Superior temporal gyrus (tissue), 1 donor: Measurements from ENCODE around the gene CERS1.

Experiments
- DNase-seq: peaks from one replicate; pipeline ENCODE4 v3.0.0-alpha.2; 2016; ENCODE audit errors: extremely low spot score

CERS1 gene

DNA sequence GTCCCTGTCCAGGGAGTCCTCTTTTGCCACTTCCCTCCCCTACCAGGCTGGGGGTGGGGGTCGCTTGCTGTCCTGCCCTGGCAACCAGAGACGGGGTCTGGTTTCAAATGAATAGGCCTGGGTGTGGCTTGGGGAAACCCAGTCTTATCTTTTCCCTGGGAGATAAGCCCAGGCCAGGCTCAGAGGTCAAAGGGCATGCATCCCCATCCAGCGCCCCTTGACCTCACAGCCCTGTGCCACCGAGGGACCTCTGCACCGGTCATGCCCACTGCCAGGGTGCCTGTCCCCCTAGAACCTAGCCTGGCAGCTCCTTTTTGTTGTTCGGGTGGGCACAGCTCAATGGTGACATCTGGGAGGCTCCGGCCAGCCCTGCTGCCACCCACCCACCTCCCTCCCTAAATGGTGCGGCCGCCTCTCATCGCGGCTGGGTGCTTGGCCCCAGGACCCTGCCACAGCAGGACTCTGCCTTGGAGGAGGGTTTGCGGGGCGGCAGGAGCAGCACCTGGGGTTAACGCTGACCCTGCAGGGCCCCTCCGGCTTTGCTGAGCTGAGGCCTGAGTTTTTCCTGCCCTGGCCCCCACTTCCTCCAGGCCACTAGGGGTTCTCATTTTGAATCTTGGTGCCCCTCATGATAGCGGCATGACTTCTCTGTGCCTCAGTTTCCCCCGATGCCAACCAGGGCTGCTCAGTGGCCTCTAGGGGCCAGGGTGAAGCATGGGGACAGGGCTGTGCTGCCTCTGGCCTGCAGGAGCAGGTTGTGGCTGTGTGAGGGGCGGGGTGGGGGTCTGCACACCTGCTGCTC, 2.9 kb upstream of the CERS1 start:
- no peak for DNase-seq

DNA sequence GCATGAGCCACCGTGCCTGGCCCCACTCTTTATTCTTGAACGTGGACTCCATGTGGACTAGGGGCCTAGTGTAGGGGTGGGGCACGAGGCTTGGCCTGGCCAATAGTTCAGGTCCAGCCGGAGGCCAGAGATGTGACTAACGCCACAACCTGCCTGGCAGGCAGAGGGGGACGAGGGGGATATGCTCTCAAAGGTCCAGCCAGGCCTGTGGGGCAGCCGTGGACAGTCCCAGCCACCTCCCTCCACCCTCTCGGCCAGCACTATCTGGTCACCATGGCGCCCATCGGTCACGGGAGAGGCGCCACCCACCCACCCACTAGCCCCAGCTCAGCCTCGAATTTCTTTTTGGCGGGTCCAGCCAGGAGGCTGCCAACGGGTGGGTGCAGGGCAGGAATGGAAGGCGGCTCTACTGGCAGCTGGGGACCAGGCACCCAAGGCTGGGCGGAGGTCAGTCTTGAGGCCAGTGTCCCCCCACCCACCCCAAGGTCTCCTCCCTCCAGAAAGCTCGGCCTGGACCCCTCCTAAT, 2.2 kb upstream of the CERS1 start:
- no peak for DNase-seq

DNA sequence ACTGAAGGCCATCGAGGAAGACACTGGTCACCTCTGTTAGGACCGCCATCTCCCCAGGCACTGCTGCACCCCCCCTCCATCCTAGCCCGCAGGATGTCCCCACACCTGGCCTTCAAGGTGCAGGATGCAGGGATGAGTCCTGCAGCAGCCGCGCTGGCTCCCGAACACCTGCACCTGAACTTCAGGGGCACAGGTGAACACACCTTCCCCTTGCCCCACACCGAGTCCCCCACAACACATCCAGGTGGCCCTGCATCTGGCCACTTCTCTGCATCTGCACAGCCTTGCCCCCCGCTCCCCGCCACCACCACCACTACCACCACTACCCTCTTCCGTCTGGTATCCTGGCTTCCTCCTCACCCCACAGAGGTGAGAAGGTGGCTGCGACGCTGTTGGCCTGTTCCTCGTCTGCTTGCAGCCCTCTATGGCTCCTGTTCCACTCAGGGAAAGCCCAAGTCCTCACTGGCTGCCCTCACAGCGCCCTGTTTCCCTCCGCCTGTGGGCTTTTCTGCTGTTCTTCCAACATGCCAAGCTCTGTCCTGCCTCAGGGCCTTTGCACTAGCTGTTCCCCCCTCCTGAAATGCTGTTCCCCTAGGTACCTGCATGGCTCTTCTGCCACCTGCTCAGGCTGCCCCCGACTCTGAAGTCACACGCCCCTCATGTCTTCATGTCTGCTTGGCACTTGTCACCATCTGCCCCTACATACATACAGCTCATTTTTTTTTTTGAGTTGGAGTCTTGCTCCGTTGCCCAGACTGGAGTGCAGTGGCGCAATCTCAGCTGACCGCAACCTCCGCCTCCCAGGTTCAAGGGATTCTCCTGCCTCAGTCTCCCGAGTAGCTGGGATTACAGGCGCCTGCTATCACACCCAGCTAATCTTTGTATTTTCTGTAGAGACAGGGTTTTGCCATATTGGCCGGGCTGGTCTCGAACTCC, 1.4 kb upstream of the CERS1 start:
- no peak for DNase-seq

DNA sequence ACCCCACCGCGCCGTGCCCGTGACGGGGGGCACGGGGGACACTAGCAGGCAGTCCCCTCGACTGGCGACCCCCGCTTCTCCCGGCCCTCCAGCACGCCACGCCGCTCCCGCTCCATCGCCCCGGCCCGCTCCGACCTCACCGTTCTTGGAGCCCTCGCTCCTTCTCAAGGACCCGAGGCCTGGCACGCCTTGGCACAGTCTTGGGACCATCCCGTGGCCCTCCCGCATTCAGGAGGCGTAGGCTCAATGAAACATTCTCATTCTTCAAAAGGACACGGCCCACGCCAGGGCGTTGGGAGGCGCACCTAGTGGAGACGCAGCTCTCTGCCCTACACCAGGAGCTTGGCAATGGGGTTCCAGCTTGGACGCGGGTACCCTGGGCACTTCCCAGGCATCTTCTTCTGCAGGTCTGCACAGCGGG, 473 bp upstream of the CERS1 start:
- peak; percentile 26 for DNase-seq

DNA sequence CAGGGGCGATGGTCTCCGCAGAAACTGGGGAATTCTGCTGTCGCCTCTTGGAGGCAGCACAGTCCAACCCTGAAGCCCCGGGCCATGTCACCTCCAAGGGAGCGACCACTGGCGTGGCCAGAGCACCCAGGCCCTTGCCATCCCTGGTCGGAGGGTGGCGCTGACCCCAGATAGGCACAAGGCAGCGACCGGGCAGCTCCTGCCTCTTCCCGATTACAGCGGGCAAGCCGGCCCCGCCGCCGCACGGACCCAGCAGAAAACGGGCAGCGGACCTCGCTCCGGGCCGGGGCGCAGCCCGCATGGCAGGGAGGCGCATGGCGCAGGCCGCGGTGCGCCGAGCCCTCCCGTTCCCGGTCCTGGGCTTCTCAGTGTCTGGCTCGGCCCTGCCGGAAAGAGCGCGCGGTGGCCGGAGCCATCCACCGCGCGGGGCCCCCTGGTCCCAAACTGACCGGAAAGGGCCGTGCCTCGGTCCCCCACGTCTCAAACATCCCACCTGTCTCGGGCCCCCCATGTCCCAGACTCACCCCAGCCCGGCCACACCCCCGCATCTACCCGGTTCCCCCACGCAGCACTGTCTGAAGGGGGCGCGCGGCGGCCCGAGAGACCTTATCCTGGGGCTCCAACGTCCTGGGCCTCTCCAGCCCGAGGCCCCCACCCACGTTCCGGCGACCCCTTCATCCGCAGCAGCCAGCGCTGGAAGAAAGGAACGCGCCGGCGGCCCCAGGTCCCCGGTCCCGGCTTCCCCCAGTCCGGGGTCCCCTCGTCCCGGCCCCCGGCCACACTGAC, 727 bp downstream of the CERS1 start:
- DNase-seq = no peak

DNA sequence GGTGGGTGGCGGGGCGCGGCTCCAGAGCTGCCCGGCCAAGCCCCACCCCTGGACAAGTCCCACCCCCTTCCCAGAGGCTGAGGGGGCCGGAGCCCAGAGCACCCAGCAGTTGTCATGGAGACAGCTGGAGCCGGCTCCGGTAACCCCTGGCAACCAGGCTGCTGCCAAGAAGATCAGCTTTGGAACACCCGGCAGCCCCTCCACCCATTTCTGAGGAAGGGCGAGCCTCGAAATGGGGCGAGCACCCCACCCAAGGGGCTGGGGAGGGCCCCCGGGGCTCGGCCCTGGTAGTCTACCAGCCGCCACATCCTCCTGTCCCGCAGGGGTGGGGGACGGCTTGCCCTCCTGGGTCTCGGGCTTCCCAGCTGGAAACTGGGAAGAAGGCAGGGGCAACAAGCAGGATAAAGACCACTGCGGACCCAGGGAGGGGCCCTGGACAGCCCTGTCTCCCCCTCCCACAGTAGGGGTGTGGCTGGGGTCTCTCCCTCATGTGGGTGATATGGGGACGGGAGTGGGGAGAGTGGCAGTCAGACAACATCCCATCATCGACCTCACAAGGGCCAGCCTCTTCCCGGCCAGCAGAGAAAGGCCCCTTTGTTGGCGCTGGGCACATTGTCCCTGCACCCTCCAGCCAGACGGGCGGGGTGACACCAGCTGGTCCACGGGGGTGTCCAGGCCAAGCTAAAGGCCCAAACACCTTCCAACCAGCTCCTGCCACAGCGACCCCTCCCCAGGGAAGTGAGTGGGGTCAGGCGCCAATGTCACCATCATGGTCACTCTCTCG, 1.5 kb downstream of the CERS1 start:
- DNase-seq = peak; percentile 94

DNA sequence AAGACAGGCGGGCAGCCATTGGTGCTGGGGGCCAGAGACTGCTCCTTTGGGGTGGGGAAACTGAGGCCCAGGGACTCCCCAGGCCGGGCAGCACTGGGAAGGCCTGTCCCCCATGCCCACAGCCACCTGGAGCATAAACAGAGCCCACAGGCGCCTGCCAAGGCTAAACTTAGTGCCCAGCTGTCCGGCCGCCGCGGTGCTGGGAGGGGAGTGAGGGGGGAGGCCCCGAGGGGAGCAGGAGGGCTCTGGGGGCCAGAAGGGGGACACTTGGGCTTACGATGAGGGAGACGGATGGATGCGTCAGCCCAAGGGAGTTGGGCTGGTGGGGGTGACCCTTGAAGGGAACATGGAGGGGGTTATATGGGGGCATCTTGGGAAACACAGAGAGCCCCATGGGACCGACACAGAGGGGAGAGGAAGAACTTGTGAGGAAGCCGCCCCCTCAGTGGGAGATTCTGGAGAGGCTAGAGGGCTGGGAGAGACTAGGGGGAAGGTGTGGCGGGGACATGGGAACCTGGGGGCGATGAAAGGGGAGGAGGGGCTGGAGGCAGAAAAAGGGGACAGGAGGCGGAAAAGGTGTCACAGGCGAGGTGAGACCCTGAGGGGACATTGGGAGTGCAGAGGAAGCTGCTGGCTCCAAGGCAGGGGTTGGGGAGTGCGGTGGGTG, 2.2 kb downstream of the CERS1 start:
- no peak for DNase-seq

DNA sequence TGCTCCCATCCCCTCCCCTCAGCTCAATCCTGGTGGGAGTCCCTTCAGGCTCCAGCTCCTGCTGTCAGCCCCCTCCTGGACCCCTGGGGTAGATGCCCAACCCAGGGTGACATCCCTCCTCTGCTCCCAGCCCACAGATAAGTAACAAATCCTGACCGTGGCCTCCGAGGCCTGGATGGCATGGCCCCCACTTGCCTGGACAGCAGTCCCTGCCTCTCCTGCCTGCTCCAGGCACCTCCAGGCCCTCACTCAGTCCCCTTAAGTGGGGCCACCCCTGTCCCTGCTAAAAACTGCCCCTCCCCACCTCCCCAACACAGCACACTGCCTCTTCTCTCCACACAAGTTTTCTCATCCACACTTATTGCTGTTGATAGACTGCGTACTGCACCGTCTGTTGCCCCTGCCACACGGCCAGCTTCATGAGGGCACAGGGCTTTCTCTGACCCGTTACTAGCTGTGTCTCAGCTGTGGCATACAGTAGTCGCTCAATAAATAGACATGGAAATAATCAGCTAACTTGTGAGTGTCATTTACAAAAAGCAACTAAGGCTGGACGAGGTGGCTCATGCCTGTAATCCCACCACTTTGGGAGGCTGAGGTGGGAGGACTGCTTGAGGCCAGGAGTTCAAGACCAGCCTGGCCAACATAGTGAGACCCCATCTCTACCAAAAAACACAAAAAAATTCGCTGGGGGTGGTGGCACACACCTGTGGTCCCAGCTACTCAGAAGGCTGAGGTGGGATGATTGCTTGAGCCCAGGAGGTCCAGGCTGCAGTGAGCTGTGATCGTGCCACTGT, 5.8 kb downstream of the CERS1 start:
- no peak for DNase-seq

DNA sequence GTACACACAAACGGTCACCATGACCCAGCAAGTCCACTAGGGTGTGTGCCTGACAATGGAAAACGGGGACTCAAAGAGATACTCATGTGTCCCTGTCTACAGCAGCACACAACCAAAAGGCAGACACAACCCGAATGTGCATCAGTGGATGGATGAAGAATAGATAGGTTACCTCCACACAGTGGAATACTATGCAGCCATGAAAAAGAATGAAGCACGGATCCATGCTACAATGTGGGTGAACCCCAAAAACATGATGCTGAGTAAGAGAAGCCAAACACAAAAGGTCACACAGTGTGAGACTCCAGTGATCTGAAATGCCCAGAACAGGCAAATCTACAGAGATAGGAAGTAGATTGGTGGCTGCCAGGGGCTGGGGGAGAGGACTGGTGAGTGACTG, 9.0 kb downstream of the CERS1 start:
- no peak for DNase-seq

DNA sequence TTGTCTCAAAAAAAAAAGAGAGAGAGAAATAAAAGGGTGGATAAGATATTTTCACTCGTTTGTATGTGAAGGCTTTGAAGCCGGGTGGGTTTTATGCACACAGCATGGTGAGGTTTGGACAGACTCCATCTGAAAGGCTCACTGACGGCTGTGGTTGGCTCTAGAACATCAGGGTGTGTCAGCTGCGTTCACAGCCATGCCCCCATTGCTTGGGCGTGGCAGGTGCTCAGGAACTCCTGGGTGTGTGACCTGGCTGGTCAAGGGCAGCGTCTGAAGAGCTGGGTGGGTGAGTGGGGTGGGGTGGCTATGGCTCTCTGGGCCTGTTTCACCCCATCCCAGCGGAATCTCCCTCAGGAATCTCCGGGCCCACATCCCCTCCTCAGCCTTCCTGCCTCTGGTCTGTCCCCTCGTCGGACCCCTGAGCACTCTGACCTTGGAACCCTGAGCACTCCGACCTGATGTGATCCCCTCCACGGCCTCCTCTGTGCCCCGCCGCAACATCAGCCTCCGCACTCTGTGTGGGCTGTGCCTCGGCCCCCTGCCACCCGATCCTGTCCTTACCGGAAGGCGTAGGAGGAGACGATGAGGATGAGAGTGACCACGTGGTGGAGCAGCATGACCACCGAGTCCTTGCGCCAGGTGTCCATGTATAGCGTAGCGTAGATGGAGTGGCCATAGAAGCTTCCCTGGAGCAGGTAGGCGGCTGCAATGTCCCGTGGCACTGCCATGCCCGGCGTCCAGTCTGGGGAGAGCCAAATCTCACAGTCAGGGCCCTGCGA, 12.2 kb downstream of the CERS1 start:
- DNase-seq = no peak

DNA sequence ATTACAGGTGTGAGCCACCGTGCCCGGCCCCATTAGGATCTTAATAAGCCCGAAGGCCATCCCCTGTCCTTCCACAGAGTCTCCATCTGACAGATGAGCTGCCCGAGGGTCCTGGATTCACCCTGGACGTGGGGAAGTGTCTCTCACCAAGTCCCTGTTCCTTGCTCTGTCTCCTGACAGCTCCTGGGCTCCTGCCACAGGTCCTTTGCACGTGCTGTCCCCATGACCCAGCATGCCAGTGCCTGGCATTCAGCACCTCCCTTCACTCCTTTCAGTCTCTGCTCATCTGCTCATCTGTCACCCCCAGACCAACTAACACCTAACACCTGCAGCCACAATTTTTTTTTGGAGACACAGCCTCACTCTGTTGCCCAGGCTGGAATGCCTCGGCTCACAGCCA, 14.5 kb downstream of the CERS1 start:
- no peak for DNase-seq

DNA sequence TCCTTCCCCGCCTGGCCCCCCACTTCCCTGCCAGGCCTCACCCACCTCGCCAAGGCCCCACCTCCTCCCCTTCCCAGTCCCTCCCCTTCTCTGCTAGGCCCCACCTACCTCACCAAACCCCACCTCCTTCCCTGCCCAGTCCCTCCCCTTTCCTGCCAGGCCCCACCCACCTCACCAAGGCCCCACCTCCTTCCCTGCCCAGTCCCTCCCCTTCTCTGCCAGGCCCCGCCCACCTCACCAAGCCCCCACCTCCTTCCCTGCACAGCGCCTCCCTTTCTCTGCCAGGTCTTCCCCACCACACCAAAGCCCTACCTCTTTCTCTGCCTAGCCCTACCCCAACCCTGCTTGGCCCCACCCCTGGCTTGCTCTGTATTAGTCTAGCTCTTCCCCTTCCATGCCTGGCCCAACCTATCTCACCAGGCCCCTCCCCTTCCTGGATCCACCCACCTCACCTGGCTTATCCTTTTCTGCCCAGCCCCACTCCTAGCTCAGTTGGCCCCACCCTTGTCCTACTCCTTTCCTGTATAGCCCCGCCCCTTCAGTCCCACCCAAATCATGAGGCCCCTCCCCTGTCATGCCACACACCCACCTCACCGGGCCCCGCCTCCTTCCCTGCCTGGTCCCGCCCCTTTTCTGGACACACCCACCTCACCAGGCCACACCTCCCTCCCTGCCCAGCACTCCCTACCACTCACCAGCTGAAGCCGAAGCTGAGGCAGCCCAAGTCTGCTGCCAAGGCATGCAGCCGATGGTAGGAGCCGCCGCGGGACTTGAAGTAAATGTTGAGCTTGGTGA, 16.2 kb downstream of the CERS1 start:
- no peak for DNase-seq

DNA sequence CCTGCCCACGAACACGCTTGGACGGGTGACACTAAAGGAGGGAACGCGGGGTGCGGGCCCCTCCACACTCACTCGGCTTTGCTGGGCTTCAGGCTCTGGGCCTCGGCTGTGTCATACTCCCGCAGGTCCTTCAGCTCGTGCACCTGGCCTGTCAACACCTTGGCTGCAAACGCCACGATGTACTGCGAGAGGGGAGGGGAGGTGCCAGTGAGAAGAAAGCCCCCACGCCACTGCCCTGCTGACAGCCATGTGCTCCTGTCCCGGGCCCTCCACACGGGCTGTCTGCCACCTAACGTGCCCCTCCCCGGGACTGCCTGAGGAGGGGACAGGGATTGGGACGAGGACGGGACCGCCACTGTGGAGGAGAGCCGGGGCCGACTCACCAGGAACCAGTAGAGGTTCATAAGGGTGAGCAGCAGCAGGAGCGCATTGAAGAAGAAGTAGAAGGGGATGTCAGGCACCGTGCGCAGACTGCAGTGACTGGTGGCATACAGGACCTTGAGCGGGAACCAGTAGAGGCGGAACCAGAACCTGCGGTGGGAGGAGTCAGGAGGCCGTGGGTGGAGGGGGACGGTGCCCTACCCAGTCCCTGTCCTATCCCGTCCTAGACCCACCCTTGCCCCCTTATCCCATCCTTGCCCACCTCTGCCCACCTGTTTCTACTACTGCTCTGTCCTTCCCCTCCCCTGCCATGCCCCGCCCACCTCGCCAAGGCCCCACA, 16.9 kb downstream of the CERS1 start:
- DNase-seq = no peak

DNA sequence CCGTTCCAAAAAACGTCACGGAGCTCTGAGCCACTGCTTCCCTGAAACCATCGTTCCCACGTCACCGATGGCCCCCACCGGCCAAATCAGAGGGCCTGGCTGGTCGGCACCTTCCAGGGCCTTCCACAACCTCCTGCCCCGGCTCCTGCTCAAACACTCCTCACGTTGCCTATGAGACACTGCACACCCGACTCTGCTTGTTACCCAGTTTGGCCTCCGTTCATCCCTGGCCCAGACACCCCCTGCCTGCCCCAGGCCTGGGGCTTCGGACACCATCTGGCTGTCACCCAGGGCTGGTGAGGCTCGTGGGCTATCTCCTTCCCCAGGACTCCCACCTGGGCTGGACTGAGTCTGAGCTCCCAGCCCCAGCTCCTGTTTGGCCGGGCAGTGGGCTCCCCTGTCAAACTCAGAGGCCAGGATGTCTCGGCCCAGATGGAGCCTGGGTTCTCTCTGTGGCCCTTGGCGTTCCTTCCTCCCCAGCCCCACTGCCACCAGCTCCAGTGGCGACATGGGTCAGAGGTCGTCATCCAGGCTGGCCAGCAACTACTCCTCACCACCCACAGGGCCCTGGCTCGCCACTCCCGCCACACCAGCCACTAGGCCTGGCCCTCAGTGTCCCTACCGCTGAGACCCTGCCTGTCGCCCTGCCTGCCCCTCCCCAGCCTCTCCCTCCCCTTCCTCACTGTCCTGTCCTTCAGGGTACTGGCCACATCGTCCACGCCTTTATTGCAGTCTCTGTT, 17.7 kb downstream of the CERS1 start:
- no peak for DNase-seq

DNA sequence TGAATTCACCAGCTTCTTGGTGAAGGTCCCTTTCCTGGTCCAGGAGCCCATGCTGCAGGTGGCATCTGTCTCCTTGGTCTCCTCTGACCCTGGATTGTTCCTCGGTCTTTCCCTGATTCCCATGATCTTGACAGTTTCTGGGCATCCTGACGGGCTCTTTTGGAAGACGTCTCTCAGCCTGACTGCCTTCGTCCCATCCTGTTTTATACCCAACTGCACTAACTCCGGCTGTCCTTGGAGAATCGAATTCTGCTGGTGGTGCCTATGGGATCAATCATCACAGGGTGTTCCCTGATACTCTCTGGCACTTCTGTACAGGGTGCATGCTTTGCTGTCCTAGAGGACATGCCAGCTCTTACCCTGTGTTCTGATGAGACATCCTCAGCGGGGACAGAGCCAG, 19.1 kb downstream of the CERS1 start:
- no peak for DNase-seq

DNA sequence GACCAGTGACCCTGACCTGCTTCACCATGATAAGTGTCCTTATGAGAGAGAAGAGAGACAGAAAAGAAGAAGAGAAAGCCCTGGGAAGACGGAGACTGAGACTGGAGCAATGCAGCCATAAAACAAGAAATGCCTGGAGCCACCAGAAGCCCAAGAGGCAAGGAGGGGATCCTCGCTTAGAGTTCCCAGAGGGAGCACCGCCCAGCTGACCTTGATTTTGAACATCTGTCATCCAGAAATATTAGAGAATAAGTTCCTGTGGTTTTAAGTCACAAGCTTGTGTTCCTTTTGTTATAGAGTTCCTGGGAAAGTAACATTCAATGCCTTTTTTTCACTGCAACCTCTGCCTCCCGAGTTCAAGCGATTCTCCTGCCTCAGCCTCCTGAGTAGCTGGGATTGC, 20.2 kb downstream of the CERS1 start:
- DNase-seq = no peak

DNA sequence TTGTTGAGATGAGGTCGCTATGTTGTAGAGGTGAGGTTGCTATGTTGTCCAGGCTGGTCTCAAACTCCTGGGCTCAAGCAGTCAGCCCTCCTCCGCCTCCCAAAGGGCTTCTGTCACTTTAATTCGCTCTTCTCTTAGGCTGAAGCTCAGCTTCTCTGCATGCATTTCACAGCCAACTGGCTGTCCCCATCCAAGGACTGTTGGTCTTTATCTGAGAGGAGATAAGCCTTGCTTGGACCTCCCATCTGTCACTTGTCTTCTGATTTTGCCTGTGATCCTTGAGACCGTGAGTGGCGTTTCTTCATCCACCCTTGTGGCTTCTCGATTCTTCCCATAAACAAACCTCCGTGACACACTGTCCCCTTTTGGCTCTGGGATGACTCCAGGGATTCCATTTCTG, 24.4 kb downstream of the CERS1 start:
- DNase-seq = no peak
